GM19240 (cell line): ENCODE data around the gene CNTFR.

Source experiments
- DNase-seq: peaks from one replicate; pipeline ENCODE4 v3.0.0; 2011; ENCODE audit warnings: low spot score; ENCODE audit not compliant: insufficient read length

The CNTFR gene

GRCh38 chr9:34572628-34573027 lies 16.9 kb downstream of the CNTFR start:
- no peak for DNase-seq

GRCh38 chr9:34572092-34572491 lies 17.4 kb downstream of the CNTFR start:
- no peak for DNase-seq

- DNase-seq: no peak
These were observed 18.1 kb downstream of the CNTFR start for GRCh38 chr9:34571481-34571810.

GRCh38 chr9:34570809-34571480 lies 18.6 kb downstream of the CNTFR start:
- DNase-seq: no peak

- DNase-seq: no peak
These were observed 19.1 kb downstream of the CNTFR start for GRCh38 chr9:34570376-34570775.

GRCh38 chr9:34568774-34569173 lies 20.8 kb downstream of the CNTFR start:
- DNase-seq: no peak

- DNase-seq: no peak
These were observed 21.4 kb downstream of the CNTFR start for GRCh38 chr9:34568133-34568532.

- no peak for DNase-seq
These were observed 22.6 kb downstream of the CNTFR start for GRCh38 chr9:34566972-34567371.

- no peak for DNase-seq
These were observed 23.2 kb downstream of the CNTFR start for GRCh38 chr9:34566322-34566721.

- DNase-seq: no peak
These were observed 23.7 kb downstream of the CNTFR start for GRCh38 chr9:34565856-34566255.

- no peak for DNase-seq
These were observed 24.9 kb downstream of the CNTFR start for GRCh38 chr9:34564617-34565016.

- no peak for DNase-seq
These were observed 26.3 kb downstream of the CNTFR start for GRCh38 chr9:34563262-34563661.

- DNase-seq: peak; percentile 35
These were observed 27.3 kb downstream of the CNTFR start for GRCh38 chr9:34562135-34562745.

- DNase-seq: no peak
These were observed 28.8 kb downstream of the CNTFR start for GRCh38 chr9:34560599-34561214.

- DNase-seq: no peak
These were observed 29.7 kb downstream of the CNTFR start for GRCh38 chr9:34559624-34560455.

- no peak for DNase-seq
These were observed 30.5 kb downstream of the CNTFR start for GRCh38 chr9:34558919-34559623.

- DNase-seq: no peak
These were observed 31.2 kb downstream of the CNTFR start for GRCh38 chr9:34558364-34558763.

GRCh38 chr9:34557426-34558321 lies 31.9 kb downstream of the CNTFR start:
- DNase-seq: no peak

GRCh38 chr9:34556949-34557348 lies 32.6 kb downstream of the CNTFR start:
- DNase-seq: no peak

- DNase-seq: no peak
These were observed 33.5 kb downstream of the CNTFR start for GRCh38 chr9:34555936-34556525.
